Activated CD8-positive, alpha-beta memory T cell treated with anti-CD3 and anti-CD28 coated beads for 36 hours (primary cell): Measurements from ENCODE around the gene CDC37L1. TPM values are rescaled to one million over a fixed set of nuclear protein-coding genes. Genes with fewer than 3 reads are reported as not detected.

Experiments used
- CTCF ChIA-PET: fragments of 350-600 bp; sonication (Branson Sonifier 250); formaldehyde crosslinking; loops from one replicate; lab custom pipeline; 2021; ENCODE audit warnings: antibody characterized with exemption; lab: Charles Lee
- POLR2A ChIA-PET: fragments of 350-600 bp; sonication (Branson Sonifier 250); formaldehyde crosslinking; loops from one replicate; lab custom pipeline; 2021; ENCODE audit warnings: antibody characterized with exemption; lab: Charles Lee
- total RNA-seq, 2 experiments: library from RNA; stranded (reverse); gene quantifications; one replicate each; pipeline ENCODE4 v1.2.3, GENCODE V29; 2021

CDC37L1 gene
- total RNA-seq, 2 experiments from 2014 or later, result 11.7 to 12.6 TPM

DNA sequence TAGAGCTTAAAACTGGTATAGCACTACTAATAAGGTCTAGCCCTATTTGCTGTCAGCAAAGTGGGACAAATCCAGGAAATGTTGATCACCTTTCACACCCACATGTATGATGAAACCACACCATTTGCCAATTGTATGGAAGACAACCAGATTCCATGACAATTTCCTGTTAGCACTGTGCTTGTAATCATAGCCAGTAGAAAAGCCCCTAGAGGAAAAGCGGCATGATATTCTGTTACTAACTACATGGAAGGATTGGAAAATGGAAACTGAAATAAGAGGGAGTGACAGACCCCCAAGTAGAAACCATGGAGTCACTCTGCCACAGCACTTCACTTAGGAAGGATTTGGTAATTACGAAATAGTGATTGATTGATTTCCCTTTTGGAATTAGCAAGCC lies 14.0 kb upstream of the CDC37L1 start:
- CTCF ChIA-PET, result interaction anchor here (1.0 kb wide), 1 partner anchor 72 kb away, joined by 3 read pairs; no protein-coding TSS in a partner anchor
- POLR2A ChIA-PET, result interaction anchor here (0.7 to 1.8 kb wide), 3 partner anchors 14 to 757 kb away, joined by 3 to 9 read pairs (median 4); partner anchors contain the start of genes AK3 and CDC37L1

DNA sequence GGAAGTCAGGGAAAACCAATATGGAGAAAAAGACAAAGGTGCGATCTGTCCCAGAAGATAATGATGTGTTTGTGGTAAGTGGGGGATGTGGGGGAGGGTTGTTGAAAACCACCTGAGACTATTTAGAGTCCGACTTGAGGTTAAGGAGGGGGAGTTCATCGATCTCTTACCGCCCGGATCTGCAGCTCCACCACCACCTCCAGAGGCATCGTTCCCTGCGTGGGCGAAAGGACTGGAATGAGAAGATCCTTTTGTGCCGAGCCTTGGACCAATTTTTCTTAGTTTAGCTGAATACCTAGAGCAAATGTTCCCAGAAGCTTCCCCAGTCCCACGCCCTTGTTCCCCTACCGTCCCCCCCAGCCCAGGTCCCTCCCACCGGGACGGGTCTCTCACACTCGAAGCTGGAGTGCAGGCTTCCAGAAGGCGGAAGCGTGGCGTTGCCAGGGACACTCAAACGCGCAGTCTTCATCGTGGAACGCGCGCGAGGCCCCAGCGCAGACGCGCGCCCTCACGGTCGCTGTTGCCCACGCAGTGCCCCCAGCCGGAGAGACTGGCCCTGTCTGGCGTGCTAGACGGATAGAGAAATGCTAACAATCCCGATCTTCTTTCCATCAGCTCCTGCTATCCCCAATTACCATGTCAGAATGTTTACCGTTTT lies 13.2 kb upstream of the CDC37L1 start, which contains the start of gene SPATA6L:
TSS of gene SPATA6L (minus strand) at position 439 of the 658 bp plus-strand sequence. CDS start at position 209, 230 bp downstream.
- POLR2A ChIA-PET, result interaction anchor here (0.7 to 1.8 kb wide), 3 partner anchors 13 to 756 kb away, joined by 3 to 9 read pairs (median 4); partner anchors contain the start of genes AK3 and CDC37L1
- CTCF ChIA-PET, result no interaction called here

DNA sequence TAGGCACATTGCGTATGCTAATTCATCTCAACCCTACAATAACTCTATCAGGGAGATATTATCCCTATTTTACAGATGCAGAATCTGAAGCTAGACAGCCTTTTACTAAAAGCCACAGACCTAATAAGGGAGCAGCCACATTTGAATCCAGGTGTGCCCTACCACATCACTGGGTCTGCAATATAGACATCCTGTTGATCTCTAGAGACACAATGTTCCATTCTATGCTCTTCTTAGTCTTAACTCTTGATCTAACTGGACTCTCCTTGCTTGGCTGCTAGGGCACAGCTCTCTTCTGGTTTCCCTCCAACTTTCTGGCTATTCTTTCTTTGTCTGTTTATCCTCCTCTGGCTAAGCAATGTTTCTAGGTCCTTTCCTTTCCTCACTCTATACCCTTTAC lies 11.7 kb upstream of the CDC37L1 start:
- ChIA-PET POLR2A (no interaction called here), CTCF (interaction anchor here (0.6 kb wide), 1 partner anchor 91 kb away, joined by 4 read pairs; no protein-coding TSS in a partner anchor)

DNA sequence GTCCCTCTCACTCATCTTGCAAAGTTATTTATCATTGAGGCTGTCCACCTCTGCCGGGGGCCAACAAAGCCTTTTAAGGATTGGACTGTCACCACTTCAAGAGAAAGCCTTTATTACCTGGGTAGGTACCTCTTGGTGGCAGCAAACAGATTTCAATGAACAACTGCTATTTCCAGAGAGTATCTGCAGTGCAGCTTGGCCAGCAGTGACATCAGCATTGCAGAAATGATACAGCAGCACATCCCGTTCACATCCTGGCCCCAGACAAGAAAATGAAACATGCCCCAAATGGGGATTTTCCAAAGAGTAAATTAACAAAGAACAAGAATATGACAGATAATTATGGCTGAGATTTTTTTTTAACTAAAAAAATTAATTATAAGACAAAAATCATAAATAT lies 10.8 kb upstream of the CDC37L1 start:
- POLR2A ChIA-PET, result no interaction called here
- CTCF ChIA-PET, result no interaction called here

DNA sequence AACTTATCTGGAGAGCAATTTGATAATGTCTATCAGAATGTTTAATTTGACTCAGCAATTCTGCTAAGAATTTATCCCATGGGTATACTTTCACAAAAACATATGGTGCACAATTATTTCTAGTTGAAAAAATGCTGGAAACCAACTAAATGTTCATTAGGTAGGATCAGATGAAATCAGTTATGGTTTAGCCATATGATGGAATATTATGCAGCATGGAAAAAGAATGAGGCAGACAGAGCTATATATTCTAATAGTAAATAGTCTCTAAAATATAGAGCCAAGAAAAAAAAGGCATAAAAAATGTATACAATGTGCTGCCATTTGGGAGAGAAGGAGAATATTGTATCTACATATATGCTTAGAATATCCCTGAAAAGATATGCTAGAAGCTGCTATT lies 9.5 kb upstream of the CDC37L1 start:
- CTCF ChIA-PET, result interaction anchor here (1.6 kb wide), 1 partner anchor 11 kb away, joined by 5 read pairs; no protein-coding TSS in a partner anchor
- POLR2A ChIA-PET, result no interaction called here

DNA sequence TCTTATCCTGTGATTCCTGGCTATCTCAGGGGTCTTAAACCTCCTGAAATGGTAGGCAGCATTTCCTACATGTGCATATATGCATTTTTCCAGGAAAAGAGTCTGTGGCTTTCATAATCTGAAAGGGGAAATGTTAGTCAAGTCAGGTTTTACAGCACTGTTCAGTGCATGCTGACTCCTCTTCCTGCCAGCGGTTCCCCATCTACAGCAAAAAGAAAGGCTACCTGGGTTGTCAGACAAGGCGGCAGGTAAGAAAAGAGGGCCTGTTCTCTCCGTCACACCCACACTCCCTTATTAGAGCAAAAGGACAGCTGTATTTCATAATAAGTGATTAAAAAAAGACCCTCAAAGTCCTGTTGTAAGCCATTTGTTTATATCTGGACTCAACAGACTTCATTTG lies 8.8 kb upstream of the CDC37L1 start:
- POLR2A ChIA-PET, result no interaction called here
- CTCF ChIA-PET, result interaction anchor here (0.6 to 1.6 kb wide), 2 partner anchors 10 to 84 kb away, joined by 3 to 5 read pairs; no protein-coding TSS in a partner anchor

DNA sequence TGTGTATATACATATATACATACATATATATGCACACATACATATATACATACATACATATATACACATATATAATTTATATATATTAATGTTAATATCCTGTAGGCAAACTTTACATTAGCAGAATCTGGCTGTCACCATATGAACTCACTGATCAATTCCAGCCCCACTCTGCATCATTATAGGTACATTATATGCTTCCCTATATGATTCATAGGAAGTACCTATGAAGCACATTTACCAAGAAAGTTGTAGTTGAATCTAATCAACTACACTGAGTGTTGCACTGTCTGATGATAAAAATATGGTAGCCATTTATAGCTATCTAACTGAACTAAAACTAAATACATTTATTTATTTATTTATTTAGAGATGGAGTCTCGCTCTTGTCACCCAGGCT lies 7.6 kb upstream of the CDC37L1 start:
- ChIA-PET CTCF (no interaction called here), POLR2A (no interaction called here)

DNA sequence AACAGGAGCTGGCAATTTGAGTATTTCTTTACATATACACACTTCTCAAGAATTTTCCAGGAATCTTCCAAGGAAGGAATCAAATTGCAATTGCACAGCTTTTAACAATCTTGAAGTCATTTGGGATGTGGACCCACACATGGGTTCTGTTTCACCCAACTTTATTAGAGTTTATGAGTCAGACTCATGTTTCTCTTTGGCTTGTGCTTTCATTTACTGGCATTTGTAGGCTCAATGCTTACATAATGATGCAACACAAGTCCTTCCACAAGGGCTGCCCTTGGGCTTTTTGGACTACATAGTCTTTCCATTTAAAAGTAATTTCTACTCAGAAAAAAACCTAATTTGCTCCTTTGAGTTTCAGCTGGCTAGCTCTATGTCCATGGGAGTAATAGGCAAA lies 4.6 kb upstream of the CDC37L1 start:
- POLR2A ChIA-PET, result no interaction called here
- CTCF ChIA-PET, result no interaction called here

DNA sequence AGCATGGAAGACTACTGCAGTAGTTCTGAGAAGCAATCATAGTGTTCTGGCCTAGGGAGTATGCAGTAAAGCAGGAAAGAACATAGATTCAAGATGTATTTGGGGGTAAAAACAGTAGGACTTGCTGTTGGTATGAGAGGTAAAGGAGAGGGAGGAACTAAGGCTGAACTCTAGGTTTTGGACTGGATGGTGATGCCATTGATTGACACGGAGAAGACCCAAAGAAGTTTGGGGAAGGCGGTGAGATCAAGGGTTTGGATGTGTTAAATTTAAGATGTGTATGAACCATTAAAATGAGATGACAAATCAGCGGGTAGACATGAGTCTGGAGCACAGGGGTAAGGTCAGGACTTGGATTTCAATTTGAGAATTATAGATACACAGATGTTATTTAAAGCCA lies 2.0 kb upstream of the CDC37L1 start:
- CTCF ChIA-PET, result interaction anchor here (1.2 kb wide), 1 partner anchor 63 kb away, joined by 3 read pairs; the partner anchor contains the start of gene AK3
- POLR2A ChIA-PET, result no interaction called here

DNA sequence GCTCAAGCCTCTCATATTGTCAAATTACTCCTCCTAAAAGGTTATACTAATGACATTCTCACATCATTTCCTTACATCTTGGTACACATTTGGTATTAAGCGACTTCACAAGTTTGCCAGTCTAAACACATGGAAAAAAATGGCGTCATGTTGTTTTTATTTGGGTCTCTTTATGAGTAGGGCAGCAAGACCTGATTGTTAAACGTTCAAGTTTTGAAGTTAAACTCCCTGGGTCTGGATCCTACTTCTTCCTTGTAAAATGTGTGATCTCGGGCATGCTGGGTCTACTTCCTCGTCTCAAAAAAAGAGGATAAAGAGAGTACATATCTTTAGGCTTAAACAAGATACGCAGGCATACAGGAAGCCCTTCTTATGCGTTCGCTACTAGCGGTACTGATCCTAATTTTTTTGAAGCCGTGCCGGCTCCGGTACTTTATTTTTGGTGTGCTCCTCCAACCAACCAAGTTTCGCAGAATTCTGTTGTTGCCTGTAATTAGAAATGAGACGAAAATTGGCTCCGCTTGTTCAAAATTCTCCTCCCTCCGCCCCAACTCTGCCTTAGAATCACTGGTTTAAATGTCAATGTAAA lies 596 bp upstream of the CDC37L1 start:
- ChIA-PET CTCF (interaction anchor here (1.0 kb wide), 1 partner anchor 74 kb away, joined by 3 read pairs; no protein-coding TSS in a partner anchor), POLR2A (interaction anchor here (1.0 kb wide), 2 partner anchors 13 to 62 kb away, joined by 5 to 9 read pairs; partner anchors contain the start of genes AK3 and SPATA6L)

DNA sequence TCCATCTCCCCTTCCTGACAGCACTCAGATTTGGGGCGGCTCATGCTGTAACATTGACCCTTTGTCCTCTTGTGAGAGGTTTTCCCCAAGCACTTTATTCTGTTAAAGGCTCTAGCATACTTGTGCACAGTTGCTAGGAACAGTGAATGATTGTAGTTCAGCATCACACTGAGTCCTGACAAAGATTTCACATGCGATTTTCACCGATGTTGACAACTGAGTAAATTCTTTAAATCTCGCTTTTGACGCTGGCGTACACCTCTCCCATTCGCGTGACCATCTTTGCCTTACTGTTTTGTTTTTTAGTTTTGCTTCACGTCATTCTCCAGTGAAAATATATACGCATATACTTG lies 780 bp downstream of the CDC37L1 start:
- ChIA-PET POLR2A (no interaction called here), CTCF (no interaction called here)

DNA sequence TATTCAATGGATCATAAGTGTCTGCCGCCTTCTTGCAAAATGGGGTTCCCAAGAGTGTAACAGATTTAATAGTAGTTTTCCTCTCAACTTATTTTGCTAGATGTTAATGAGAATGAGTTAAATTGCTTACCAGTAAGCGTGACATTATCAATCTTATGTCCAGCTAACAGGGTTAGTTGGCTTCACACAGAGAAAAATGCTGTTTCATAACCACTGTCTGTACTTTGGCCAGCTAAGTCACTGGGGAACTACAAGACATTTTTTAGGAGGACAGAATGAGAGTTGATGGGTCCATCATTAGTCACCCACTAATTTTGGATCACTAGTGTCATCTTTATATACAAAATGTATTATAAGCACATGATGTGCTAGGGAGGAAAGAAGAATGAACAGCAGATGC lies 1.4 kb downstream of the CDC37L1 start:
- CTCF ChIA-PET, result interaction anchor here (0.9 kb wide), 1 partner anchor 10 kb away, joined by 5 read pairs; no protein-coding TSS in a partner anchor
- POLR2A ChIA-PET, result no interaction called here

DNA sequence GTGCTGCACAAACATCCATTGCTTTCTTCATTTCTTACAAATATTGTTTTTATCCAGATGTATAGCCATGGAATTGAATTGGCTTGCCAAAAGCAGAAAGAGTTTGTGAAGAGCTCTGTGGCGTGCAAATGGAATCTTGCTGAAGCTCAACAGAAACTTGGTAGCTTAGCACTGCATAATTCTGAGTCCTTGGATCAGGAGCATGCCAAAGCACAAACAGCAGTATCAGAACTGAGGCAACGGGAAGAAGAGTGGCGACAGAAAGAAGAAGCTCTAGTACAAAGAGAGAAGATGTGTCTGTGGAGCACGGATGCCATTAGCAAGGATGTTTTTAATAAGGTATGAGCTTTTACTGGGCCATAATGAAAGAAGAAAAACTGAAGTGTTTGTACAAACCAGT lies 5.5 kb downstream of the CDC37L1 start:
- ChIA-PET CTCF (no interaction called here), POLR2A (no interaction called here)

DNA sequence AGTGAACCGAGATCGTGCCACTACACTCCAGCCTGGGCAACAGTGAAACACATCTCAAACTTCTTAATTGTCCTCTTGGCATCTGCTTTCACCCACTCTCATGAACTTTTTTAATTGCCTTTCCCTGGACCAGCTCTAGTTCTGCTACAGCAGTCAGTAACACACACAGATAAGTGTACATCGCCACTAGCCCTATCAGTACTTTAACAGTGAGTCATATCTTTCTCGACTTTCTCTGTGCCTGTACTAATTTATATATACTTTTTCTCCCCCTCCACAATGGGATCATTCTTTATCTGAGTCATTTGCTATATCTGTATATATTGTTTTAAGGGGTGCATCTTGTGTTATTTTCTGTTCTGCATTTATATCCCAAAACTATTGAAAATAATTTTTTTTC lies 6.7 kb downstream of the CDC37L1 start:
- ChIA-PET CTCF (no interaction called here), POLR2A (no interaction called here)

DNA sequence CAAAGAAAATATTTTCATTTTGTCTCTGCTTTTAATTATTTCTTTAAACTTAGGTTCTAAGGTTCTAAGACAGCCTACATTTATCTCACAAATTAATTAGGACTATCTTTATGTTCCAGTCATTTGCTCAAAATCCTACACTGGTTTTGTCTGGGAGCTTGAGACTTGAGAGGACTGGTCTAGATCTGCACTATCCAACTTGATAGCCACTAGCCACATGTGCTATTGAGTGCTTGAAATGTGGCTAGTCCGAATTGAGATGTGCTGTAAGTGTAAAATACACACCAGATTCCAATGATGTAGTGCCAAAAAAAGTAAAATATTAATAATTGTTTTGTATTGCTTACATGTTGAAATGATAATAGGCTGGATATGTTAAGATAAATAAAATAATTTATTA lies 7.2 kb downstream of the CDC37L1 start:
- ChIA-PET POLR2A (no interaction called here), CTCF (no interaction called here)

DNA sequence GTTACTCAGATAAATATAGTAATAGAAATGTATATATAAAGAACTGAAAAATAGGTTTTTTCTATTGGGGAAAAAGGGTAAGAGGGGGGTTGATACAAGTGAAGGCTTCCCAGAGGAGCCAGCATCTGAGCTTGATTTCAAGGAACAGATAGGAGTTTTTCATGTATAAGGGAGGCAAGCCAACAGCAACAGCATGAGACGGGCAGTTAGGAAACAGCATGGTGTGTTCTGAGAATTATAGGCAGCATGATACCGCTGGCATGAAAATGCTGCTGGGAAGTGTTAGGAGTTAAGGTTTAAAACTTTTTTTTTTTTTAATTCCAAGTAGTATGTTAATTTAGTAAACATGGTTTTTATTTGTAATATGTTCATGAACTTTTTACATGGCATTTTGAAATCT lies 9.7 kb downstream of the CDC37L1 start:
- POLR2A ChIA-PET, result no interaction called here
- CTCF ChIA-PET, result no interaction called here

DNA sequence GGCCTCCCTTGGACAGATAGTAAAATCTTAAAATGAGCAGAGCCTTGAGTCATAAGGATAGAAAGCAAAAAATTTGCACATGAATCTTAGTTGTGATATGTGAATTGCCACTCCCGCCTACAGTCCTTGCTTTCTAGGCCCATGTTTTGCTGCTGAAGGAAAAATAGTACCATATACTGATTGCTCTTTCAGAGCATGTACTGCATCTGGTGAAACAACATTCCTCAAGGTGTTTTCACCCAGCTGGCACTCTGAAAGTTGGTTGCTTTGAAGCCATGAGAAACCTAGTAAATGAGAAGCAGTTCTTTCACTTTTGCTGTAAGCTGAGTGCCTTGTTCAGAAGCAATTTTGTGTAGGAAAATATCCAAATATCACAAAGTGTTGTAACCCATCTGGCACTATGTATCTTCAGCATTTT lies 10.3 kb downstream of the CDC37L1 start:
- POLR2A ChIA-PET, result no interaction called here
- CTCF ChIA-PET, result no interaction called here

DNA sequence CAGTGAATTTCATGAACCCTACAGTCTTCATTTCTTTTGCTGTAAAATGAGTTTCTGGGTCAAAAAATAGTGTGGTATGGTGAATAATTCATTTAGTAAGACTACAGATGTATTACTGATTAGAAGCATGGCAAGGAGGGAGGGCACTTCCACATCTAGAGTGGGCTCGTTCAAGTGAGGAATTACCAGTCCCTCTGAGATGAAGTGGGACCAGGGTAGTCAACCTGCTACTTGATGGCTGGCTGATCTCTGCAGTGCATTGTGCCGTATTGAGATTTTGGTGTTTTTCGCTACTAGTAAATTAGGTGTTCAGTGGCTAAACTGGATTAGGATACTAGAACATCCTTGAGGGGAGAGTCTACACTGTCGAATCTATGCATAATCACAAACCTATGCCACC lies 10.8 kb downstream of the CDC37L1 start:
- CTCF ChIA-PET, result no interaction called here

DNA sequence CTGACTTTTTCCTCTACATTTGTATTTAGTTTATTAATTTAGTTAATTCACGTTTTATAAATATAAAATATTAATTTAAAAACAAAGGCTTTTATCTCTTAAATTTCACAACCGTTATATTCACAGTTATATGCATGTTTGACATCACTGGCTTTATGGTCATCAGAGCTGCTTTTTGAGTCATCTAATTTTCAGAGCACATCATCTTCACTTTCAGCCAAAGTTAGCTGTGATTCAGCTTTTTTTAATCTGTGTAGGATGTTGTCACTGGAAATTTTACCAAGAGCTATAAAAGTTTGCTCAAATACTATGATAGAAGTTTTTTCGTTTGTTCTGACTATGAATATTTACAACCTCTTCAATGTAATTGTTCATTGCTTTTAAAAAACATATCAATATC lies 12.4 kb downstream of the CDC37L1 start:
- CTCF ChIA-PET, result interaction anchor here (1.0 kb wide), 1 partner anchor 29 kb away, joined by 4 read pairs; no protein-coding TSS in a partner anchor
- POLR2A ChIA-PET, result no interaction called here

More for the DNA sequence above, 10.8 kb downstream of the CDC37L1 start:
- POLR2A ChIA-PET, result no interaction called here

DNA sequence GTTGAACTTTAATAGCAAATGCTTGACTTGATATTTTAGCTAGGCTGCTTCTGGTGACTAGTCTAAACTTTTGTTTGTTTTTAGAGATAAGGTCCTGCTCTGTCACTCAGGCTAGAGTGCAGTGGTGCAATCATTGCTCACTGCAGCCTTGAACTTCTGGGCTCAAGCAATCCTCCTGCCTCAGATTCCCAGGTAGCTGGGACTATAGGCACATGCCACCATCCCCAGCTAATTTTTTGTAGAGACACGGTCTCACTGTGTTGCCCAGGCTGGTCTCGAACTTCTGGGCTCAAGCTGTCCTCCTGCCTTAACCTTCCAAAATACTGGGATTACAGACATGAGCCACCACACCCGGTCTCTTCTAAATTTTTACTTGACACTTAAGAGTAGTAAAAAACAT lies 20.7 kb downstream of the CDC37L1 start:
- POLR2A ChIA-PET, result no interaction called here

More for the DNA sequence above, 20.7 kb downstream of the CDC37L1 start:
- CTCF ChIA-PET, result no interaction called here
